Erythroblast (primary cell): ENCODE data around the gene SAXO2.
"Not testable (repeated sequence)": the region's sequence is repeated elsewhere in the genome, so short reads cannot be mapped to it uniquely, and the experiment has no call there.

Source experiments
- DNase-seq, 2 experiments: peaks; one replicate each; lab custom pipeline; 2025; lab: John Stamatoyannopoulos, UW
- GATA1 ChIP-seq: IDR thresholded peaks from 2 replicates; pipeline ENCODE4 v1.6.1; 2011; ENCODE audit warnings: low read depth, mild to moderate bottlenecking, control low read depth, low read length, moderate library complexity
- POLR2A ChIP-seq: IDR thresholded peaks from 2 replicates; pipeline ENCODE4 v1.6.1; 2011; ENCODE audit warnings: mild to moderate bottlenecking, low read length

SAXO2 gene

GRCh38 chr15:82315519-82316246 is 53.1 kb downstream of the SAXO2 start:
- no peak for TF ChIP-seq POLR2A
- TF ChIP-seq GATA1: no peak
- no peak for DNase-seq

- not testable (repeated sequence) for DNase-seq
Measured at GRCh38 chr15:82316247-82317090, 53.9 kb downstream of the SAXO2 start.

GRCh38 chr15:82317091-82317489 is 54.5 kb downstream of the SAXO2 start:
- TF ChIP-seq POLR2A (no peak), GATA1 (no peak)
- DNase-seq: no peak

GRCh38 chr15:82317516-82317915 is 54.9 kb downstream of the SAXO2 start:
- DNase-seq: not testable (repeated sequence)

GRCh38 chr15:82318281-82318680 is 55.7 kb downstream of the SAXO2 start:
- not testable (repeated sequence) for DNase-seq

- DNase-seq: not testable (repeated sequence)
Measured at GRCh38 chr15:82319522-82320278, 57.1 kb downstream of the SAXO2 start.

GRCh38 chr15:82320861-82321260 is 58.2 kb downstream of the SAXO2 start:
- not testable (repeated sequence) for DNase-seq

GRCh38 chr15:82322488-82322887 is 59.9 kb downstream of the SAXO2 start:
- DNase-seq: not testable (repeated sequence)

- DNase-seq: not testable (repeated sequence)
Measured at GRCh38 chr15:82324831-82325230, 62.2 kb downstream of the SAXO2 start.

GRCh38 chr15:82325646-82326045 is 63.0 kb downstream of the SAXO2 start:
- DNase-seq: not testable (repeated sequence)

GRCh38 chr15:82326896-82327295 is 64.3 kb downstream of the SAXO2 start:
- not testable (repeated sequence) for DNase-seq

GRCh38 chr15:82327372-82327771 is 64.8 kb downstream of the SAXO2 start:
- DNase-seq: not testable (repeated sequence)

GRCh38 chr15:82329039-82329438 is 66.4 kb downstream of the SAXO2 start:
- not testable (repeated sequence) for DNase-seq

GRCh38 chr15:82330921-82331320 is 68.3 kb downstream of the SAXO2 start:
- DNase-seq: not testable (repeated sequence)

- not testable (repeated sequence) for DNase-seq
Measured at GRCh38 chr15:82331576-82332304, 69.1 kb downstream of the SAXO2 start.

- DNase-seq: not testable (repeated sequence)
Measured at GRCh38 chr15:82332711-82333602, 70.3 kb downstream of the SAXO2 start.

- not testable (repeated sequence) for DNase-seq
Measured at GRCh38 chr15:82333603-82334553, 71.3 kb downstream of the SAXO2 start.
